HuH-7.5 (cell line): ENCODE measurements around the gene STK39.

ENCODE experiments used
- DNase-seq: peaks from one replicate; pipeline ENCODE4 v3.0.0; 2011; ENCODE audit warnings: low spot score

The STK39 gene

GRCh38 chr2:167953776-167954175, 293.6 kb downstream of the STK39 start:
- DNase-seq: no peak

- no peak for DNase-seq
Measured at GRCh38 chr2:167950571-167950970, 296.8 kb downstream of the STK39 start.

DNA sequence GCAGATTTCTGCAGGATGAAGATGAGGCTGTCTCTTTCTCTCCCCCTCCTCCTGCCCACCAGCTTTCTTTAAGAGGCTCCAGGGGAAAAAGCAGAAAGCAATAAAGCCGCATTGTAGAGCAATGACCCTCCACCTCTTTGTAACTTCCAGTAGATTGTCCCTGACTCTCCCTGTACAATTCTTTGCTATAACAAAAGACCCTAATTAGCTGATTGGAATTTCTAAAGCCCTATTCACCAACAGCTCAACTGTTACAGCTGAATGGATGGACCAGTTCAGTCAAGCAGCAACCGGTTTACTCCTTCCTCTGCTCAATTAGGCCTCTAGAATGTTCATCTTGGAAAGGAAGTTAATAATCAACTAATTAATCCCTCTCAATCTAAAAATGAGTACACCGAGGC, 301.0 kb downstream of the STK39 start:
- DNase-seq: no peak

DNA sequence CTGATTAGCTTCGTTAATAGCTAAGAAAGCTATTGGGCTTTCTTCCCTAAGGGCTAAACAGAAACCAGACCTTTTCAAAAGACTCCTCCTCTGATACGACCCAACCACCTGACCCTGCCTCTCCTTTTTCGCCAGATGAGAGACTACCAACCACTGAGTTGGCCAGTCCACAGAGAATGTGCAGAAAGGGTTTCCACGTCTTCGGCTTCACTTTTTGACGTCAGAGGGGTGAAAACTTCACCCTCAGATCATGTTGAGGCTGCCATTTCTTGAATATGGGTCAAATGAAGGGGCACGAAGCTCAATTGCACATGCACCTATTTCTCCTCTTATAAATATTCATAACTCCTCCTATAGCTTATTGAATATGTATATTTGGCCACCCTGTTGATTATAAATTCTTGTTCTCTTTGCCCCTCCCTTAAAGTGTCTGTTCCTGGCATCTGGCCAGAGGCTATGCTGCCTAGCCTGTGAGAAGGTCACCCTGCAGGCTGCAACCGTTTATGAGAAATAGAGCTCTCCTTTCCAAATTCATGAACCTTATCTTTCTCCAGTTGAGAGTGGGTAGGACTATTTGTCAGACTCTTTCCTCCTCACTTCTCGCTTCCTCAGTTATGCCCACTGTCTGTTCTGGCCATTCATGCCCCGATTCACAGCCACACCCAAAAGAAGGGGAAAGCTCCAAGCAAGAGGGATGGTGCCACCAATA, 301.6 kb downstream of the STK39 start:
- DNase-seq: no peak

DNA sequence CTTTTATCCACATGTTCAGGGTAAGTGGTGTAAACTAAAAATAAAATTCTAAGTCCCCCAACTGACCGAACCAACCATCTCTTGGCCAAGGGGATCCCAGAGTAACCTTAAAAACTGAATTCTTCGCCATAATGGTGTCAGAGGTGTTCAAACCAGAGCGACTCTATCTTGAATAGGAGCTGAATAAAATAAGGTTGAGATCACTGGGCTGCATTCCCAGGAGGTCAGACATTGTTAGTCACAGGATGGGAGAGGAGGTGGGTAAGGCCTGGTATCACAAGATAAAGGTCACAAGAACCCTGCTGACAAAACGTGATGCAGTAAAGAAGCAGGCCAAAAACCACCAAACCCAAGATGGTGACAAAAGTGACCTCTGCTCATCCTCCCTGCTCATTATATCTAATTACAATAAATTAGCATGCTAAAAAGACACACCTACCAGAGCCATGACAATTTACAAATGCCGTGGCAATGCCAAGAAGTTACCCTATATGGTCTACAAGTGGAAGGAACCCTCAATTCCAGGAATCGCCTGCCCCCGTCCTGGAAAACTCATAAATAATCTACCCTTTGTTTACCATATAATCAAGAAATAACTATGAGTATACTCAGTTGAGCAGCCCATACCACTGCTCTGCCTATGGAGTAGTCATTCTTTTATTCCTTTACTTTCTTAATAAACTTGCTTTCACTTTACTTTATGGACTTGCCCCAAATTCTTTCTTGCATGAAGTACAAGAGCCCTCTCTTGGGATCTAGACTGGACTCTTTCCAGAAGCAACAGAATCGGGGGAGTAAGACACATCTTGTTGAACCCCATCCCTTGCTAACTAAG, 302.4 kb downstream of the STK39 start:
- no peak for DNase-seq

DNA sequence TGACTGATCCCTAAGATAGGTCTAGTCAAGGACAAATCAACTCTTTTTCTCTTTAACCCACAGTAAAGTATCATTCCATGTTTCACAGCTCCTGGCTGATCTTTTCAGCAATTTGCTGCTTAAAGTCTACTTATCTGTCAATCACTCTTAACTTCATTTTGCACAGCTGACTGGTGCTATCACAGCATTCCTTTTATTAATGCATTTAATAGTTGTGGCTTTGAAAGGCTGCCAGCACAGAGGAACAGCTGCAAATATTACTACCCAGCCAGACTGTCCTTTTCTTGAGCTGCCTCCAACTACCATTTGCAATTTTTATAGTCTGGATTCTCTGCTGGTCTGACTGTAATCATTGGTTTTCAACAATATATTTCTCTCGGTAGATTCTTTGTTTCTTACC, 303.5 kb downstream of the STK39 start:
- no peak for DNase-seq

GRCh38 chr2:167943368-167943767, 304.0 kb downstream of the STK39 start:
- DNase-seq: no peak

- DNase-seq: no peak
Measured at GRCh38 chr2:167942366-167943081, 304.9 kb downstream of the STK39 start.

DNA sequence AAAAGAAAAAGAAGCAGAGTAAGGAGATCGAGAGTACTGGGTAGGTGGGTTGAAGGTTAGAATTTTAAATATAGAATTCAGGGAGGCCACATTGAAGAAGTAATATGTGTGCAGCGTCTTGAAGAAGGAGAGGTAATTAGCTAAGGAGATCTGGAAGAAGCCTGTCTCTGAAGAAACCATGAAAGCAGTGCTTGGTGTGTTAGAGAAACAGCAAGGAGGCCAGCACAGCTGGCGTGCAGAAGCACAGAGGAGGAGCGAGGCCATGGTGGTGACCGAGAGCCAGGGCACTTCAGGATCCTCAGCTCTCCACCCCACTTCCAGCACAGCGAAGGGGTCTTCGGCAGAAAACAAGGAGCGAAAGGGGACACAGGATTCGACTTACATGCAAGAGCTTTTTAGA, 305.8 kb downstream of the STK39 start:
- no peak for DNase-seq

DNA sequence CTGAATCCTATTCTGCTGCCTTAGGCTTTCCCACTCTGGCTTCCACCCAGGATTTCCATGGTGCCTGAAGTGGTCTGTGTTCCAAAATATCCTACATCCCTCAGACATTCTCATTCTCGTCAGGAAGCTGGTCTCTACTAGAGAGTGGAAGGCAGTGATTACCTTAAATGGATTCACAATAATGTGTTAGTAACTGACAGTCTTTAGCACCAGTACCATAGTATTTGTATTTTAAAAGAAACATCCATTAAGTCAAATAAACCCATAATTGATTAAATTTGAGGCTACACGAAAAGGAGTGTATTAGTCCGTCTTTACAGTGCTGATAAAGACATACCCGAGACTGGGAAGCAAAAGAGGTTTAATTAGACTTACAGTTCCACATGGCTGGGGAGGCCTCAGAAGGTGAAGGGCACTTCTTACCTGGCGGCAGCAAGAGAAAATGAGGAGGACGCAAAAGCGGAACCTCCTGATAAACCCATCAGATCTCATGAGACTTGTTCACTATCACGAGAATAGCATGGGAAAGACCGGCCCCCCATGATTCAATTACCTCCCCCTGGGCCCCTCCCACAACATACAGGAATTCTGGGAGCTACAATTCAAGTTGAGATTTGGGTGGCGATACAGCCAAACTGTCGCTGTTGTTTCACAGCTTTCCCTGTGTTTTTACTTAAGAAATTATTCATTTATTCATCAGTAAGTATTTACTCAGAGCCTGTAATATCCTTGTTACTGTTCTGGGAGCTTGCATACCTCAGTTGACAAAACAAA, 306.5 kb downstream of the STK39 start:
- no peak for DNase-seq

DNA sequence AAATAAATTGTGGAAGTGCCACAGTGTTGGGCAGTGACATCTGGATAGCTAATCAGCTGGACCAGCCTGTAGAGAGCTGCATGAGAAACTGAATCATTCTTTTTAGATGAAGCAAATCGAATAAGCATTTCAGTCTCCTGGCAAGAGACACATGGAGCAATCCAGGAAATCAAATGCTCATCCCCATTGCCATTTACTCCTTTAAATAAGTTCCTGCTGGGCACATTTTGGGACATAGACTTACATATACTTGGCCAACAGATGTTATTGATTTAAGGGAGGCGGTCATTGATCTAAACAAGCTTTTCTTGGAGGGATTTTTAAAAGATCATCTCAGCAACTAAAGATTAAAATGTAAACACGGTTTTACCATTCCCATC, 307.1 kb downstream of the STK39 start:
- no peak for DNase-seq

GRCh38 chr2:167939514-167940345, 307.7 kb downstream of the STK39 start:
- no peak for DNase-seq

GRCh38 chr2:167937403-167937802, 310.0 kb downstream of the STK39 start:
- no peak for DNase-seq

DNA sequence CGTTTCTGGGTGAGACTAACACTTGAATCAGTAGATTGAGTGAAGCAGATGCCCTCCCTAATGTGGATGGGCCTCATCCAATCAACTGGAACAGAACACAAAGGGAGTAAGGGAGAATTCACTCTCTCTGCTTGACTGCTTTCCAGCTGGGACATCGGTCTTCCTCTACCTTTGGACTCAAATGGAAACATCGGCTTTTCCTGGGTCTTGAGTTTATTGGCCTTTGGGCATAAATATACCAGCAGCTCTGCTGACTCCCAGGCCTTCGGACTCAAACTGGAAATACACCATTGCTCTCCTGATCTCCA, 311.6 kb downstream of the STK39 start:
- DNase-seq: no peak

- no peak for DNase-seq
Measured at GRCh38 chr2:167933097-167933814, 314.1 kb downstream of the STK39 start.

DNA sequence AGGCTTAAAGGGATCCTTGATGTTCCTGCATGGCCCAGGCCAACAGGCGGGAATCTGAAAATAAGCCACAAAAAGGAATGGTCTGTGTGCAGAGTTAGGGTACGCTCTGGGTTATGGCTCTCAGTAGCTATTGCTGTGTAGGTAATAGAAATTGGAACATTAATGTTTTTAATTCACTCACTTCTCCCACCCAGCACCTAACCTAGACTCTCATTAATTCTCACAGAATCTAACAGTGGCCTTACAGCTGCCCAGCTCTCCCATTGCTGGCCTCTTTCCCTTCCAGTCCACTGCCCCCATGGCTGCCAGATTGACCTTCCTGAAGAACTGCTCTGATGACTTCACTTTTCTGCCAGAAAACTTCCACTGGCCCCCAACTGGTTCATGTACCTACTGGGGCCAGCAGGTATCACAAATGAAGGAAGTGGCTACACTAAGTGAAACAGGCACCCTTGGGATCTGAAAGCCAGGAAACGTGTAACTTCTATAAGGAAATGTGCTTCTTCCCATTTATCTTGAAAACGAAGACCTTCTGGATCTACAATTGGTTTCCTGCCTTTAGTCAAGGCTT, 315.2 kb downstream of the STK39 start:
- no peak for DNase-seq

- DNase-seq: no peak
Measured at GRCh38 chr2:167929484-167929883, 317.9 kb downstream of the STK39 start.

GRCh38 chr2:167928434-167928833, 319.0 kb downstream of the STK39 start:
- no peak for DNase-seq

- DNase-seq: no peak
Measured at GRCh38 chr2:167925758-167926157, 321.6 kb downstream of the STK39 start.

GRCh38 chr2:167924556-167924955, 322.8 kb downstream of the STK39 start:
- DNase-seq: no peak
